Fibroblast of the aortic adventitia (primary cell): Measurements from ENCODE around the gene ITPK1. TPM values are rescaled to one million over a fixed set of nuclear protein-coding genes. Genes with fewer than 3 reads are reported as not detected.

Source experiments
- DNase-seq: peaks from one replicate; pipeline ENCODE4 v3.0.0-alpha.2; 2010; ENCODE audit warnings: low read depth
- H3K4me3 ChIP-seq: 2 replicates; pipeline ENCODE4 v1.5.1; 2011; ENCODE audit warnings: low read depth, mild to moderate bottlenecking, control low read depth, low read length, moderate library complexity
- total RNA-seq: library from RNA; depleted of rRNA; stranded (reverse); fragments of >200 nt; gene quantifications from 2 replicates; pipeline ENCODE4 v1.2.3, GENCODE V29; 2012; ENCODE audit warnings: low replicate concordance
- TF ChIP-seq, protein P1 (sequence below): IDR thresholded peaks from 2 replicates; pipeline ENCODE4 v1.5.1; 2011; ENCODE audit warnings: mild to moderate bottlenecking, low read length, control low read depth, inconsistent platforms; ENCODE audit not compliant: insufficient read depth

The ITPK1 gene
- total RNA-seq, 1 donor, result 20.1 TPM

DNA sequence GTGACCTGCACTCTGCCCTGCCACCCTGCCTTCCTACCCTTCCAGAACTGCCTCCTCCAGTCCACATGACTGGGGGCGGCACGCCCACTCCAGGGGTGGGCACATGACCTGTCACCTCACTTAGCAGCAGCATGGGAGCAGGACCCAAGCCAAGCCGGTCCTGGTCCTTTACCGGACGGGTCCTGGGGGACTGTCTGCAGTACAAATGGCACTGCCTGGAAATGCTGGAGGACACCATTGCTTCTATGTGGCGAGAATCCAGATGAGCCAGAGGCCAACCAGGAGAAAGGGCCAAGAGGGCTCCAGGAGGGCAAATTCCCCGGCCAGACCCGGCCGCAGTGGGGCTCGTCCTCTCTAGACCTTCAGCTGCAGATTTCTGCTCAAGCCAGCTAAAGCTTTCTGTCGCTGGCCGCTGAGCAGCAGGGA is 33.1 kb downstream of the ITPK1 start:
- TF ChIP-seq, protein P1, sequence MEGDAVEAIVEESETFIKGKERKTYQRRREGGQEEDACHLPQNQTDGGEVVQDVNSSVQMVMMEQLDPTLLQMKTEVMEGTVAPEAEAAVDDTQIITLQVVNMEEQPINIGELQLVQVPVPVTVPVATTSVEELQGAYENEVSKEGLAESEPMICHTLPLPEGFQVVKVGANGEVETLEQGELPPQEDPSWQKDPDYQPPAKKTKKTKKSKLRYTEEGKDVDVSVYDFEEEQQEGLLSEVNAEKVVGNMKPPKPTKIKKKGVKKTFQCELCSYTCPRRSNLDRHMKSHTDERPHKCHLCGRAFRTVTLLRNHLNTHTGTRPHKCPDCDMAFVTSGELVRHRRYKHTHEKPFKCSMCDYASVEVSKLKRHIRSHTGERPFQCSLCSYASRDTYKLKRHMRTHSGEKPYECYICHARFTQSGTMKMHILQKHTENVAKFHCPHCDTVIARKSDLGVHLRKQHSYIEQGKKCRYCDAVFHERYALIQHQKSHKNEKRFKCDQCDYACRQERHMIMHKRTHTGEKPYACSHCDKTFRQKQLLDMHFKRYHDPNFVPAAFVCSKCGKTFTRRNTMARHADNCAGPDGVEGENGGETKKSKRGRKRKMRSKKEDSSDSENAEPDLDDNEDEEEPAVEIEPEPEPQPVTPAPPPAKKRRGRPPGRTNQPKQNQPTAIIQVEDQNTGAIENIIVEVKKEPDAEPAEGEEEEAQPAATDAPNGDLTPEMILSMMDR, result no peak
- no peak for DNase-seq
- no peak overlapping the region for H3K4me3 ChIP-seq

DNA sequence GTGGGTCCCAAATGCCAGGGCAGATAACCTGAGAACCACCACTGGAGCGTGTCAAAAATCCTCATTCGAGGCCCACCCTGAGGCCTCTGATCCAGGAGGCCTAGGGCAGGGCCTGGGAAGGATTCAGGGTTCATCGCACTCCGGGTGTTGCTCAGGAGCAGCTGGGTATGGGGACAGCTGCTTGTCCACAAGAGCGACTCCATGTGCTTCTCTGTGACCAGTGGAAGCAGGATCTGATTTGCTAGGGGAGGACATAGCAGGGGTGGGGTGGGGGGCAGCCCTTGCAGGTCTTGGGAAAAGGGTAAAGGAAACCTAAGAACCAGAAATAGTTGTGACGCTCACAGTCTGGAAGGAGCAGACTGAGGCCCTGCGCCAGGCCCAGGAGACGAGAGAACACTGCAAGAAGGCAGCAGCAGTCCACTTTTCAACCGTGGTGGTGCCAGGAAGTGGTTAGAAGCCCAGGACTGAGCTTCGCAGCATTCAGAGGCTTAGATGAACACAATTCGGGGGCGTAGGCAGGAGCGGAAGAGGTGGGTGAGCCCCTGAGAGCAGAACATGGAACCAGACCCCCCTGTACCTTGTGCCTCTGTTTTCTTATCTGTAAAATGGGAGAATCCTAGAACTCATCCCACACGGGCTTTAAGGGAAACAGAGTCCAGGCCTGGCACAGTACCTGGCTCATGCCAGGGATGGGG is 33.7 kb downstream of the ITPK1 start:
- no peak overlapping the region for H3K4me3 ChIP-seq
- TF ChIP-seq, protein P1, result no peak
- DNase-seq, result no peak

DNA sequence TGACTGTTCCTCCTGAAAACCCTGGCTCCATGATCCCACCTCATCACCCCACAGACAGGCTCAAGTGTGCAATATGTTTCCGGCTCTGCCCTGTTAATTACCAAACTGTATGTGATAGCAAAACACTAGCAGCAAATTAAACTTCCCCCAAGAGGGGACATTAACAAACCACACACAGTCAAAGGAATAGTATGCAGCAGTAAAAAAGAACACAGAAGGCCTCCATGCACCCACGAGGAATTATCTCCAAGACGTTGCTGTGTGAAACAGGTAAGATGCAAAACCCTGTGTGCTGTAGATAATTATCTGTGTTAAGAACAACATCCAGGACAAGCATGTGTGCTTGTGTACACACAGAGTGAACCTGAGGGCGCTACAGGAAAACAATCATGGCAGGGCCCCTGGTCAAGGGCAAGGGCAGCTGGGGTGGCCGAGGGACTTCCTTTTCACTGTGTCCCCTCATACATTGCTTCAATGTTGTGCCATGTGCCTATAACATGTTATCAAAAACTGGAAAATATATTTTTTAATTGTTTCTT is 35.8 kb downstream of the ITPK1 start:
- H3K4me3 ChIP-seq, result no peak overlapping the region
- TF ChIP-seq, protein P1, result no peak
- DNase-seq, result no peak

DNA sequence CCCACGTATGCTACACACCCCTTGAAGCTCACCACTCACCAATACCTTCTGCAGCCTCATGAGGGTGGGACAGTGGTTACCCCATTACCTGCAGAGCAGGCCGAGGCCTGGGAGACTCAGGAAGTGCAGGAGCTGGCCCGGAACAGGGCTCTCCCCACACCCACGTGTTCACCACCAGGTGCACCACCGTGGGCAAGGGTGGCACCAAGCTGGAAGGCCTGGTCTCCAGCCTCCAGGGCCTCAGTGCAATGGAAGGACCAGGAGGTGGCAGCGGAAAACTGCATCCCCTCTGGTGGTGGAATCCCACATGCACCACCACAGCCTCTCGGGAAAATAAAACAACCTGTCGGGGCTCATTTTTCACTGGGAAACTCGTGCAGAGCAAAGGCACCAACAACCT is 36.4 kb downstream of the ITPK1 start:
- no peak overlapping the region for H3K4me3 ChIP-seq
- TF ChIP-seq, protein P1, result no peak
- DNase-seq, result no peak

DNA sequence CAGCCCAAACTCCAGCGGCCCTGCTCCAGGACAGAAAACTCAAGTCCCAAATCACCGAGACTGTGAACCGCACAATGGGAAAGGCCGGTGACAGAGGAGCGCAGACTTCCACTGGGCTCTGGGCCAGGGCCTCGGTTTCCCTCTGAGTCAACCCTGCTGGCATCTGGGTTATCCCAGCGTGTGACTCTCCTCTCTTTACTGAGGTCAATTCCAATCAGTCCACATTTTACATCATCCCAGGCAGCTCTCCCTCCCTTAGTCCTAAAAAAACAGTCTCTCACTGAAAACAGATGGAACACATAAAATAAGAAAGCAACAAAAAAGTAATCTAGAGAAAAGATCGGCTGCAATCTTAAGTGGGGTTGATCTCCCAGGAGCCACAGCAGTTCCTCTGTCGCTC is 36.9 kb downstream of the ITPK1 start:
- H3K4me3 ChIP-seq, result no peak overlapping the region
- TF ChIP-seq, protein P1, result no peak
- peak; percentile 75 for DNase-seq

DNA sequence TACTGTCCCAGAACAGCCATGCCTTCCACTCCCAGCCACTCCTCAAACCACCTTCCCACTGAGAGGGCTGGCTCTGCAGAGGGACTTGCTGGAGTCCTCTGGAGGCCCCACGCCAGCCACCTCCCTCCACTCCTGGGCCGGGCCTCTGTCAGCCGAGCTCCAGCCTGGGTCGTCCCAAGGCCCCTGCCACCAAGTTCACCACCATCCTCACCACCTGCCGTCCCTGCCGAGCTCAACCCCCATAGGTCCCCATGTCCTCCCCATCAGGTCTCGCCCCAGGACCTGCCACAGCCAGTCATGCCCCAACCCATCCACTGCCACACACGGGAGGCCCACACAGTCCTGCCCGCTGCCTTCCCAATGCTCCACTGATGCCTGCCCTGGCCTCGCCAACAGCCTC is 39.0 kb downstream of the ITPK1 start:
- no peak overlapping the region for H3K4me3 ChIP-seq
- DNase-seq, result no peak
- TF ChIP-seq, protein P1, result no peak
